GM13976 (cell line): ENCODE measurements around the gene SLC6A17.

ENCODE experiments used
- DNase-seq: peaks from one replicate; pipeline ENCODE4 v3.0.0; 2012; ENCODE audit warnings: low spot score
- CTCF ChIP-seq: IDR thresholded peaks from 2 replicates; pipeline ENCODE4 v1.5.1; 2012; ENCODE audit warnings: borderline replicate concordance, mild to moderate bottlenecking; ENCODE audit not compliant: insufficient read depth; ENCODE audit errors: extremely low read depth, missing control alignments, control extremely low read depth
- in situ Hi-C: fragments of 300-500 bp; cut with MboI; formaldehyde crosslinking; loops from one replicate; pipeline ENCODE4 v1.12.0; 2022; ENCODE audit warnings: low sequenced_read_pairs, mixed read lengths, inconsistent platforms; ENCODE audit not compliant: unreplicated experiment

SLC6A17 gene

GRCh38 chr1:110209715-110210603 lies 59.7 kb downstream of the SLC6A17 start, which contains the start of gene KCNC4:
Gene KCNC4 (plus strand): TSS chr1:110210314. CDS start chr1:110211500, 1,186 bp downstream.
- in situ Hi-C loops: loop anchor here (5.0 to 10.0 kb wide), 2 partner anchors 102 to 245 kb away; partner anchors contain the start of gene PROK1
- peak; percentile 92 for DNase-seq
- no peak for TF ChIP-seq CTCF

GRCh38 chr1:110210604-110211495 lies 60.6 kb downstream of the SLC6A17 start:
- DNase-seq: peak; percentile 61
- in situ Hi-C loops: no loop called here
- TF ChIP-seq CTCF: no peak

GRCh38 chr1:110211496-110212168 lies 61.3 kb downstream of the SLC6A17 start:
- DNase-seq: no peak
- in situ Hi-C loops: no loop called here
- TF ChIP-seq CTCF: no peak

- DNase-seq: no peak
Observed at GRCh38 chr1:110212169-110213142, 62.2 kb downstream of the SLC6A17 start.

GRCh38 chr1:110213143-110213540 lies 62.8 kb downstream of the SLC6A17 start:
- no peak for DNase-seq
- TF ChIP-seq CTCF: no peak
- in situ Hi-C loops: no loop called here

More at GRCh38 chr1:110212169-110213142, 62.2 kb downstream of the SLC6A17 start:
- TF ChIP-seq CTCF: no peak
- in situ Hi-C loops: no loop called here
